Transverse colon (tissue), 4 donors: ENCODE results near the gene CFHR4.

Experiments
- EP300 ChIP-seq: sonication (generic); formaldehyde crosslinking; IDR thresholded peaks from one replicate; pipeline ENCODE4 v1.6.1; 2017; ENCODE audit warnings: antibody characterized with exemption, low read depth
- POLR2A ChIP-seq: fragments of 450-650 bp; IDR thresholded peaks from one replicate; pipeline ENCODE4 v1.6.1; 2016; ENCODE audit warnings: antibody characterized with exemption, mild to moderate bottlenecking, moderate library complexity
- POLR2AphosphoS5 ChIP-seq, 3 donors: sonication (generic); formaldehyde crosslinking; IDR thresholded peaks; one replicate each; pipeline ENCODE4 v1.6.1; 2016; ENCODE audit warnings: antibody characterized with exemption in 3 of 3
- TF ChIP-seq, protein P1 (sequence below), 5 experiments: fragments of 200-600 bp in 3 of 5; fragments of 450-650 bp in 2 of 5; sonication (generic) in 3 of 5; IDR thresholded peaks; 1 replicate in 2 of 5; 2 replicates in 3 of 5; pipeline ENCODE4 v1.5.1; 2016 to 2017; ENCODE audit warnings: antibody characterized with exemption in 5 of 5, inconsistent platforms in 3 of 5, mild to moderate bottlenecking in 2 of 5, moderate library complexity in 1 of 5

DNA sequence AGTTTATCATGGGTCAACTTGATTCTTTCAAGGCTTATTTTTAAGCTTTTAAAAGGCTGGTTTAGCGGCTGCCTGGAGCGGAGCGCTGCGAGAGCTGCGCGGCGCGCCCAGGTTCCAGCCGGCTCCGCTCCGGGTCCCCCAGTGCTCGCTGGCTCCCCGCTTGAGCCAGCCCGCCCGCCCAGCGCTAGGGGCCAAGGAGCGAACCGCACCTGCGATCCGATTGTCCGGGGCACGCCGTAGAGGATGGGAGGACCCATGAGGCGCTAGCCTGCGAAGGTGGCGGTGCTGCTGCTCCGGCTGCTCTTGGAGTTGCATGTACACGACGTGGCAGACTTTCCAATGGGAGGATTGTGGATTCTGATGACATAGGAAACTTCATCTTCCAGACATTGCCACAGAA, 9.9 kb upstream of the CFHR4 start:
- TF ChIP-seq, protein P1, sequence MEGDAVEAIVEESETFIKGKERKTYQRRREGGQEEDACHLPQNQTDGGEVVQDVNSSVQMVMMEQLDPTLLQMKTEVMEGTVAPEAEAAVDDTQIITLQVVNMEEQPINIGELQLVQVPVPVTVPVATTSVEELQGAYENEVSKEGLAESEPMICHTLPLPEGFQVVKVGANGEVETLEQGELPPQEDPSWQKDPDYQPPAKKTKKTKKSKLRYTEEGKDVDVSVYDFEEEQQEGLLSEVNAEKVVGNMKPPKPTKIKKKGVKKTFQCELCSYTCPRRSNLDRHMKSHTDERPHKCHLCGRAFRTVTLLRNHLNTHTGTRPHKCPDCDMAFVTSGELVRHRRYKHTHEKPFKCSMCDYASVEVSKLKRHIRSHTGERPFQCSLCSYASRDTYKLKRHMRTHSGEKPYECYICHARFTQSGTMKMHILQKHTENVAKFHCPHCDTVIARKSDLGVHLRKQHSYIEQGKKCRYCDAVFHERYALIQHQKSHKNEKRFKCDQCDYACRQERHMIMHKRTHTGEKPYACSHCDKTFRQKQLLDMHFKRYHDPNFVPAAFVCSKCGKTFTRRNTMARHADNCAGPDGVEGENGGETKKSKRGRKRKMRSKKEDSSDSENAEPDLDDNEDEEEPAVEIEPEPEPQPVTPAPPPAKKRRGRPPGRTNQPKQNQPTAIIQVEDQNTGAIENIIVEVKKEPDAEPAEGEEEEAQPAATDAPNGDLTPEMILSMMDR (IDR thresholded peaks at IDR 0.05) = no peak
- TF ChIP-seq POLR2A (no peak), EP300 (no peak), POLR2AphosphoS5 (IDR thresholded peaks at IDR 0.05) (no peak)
